ENCODE measurements around the gene PCGF3. TPM values are rescaled to one million over a fixed set of nuclear protein-coding genes. Genes with fewer than 3 reads are reported as not detected.
A peak's percentile ranks its signal among the peaks of the same experiment; 100 is the strongest.

PCGF3 gene
- total and polyA plus RNA-seq, 9 of the 15 experiments (the other 6 are each of a cell fraction or from before 2014, with no cell fraction given), result 2.6 to 46.1 (median 20.3) TPM

- CTCF ChIA-PET (ENCODE audit: low intra/inter-chr PET ratio), result no interaction called here
- POLR2A ChIA-PET, result interaction anchor here (0.6 kb wide), 1 partner anchor 62 kb away, joined by 3 read pairs; no protein-coding TSS in a partner anchor
- Histone ChIP-seq H3K4me1 (replicated peaks in 1 of 2; ENCODE audit: control insufficient read depth in 2 of 2, insufficient read depth in 2 of 2, low read length in 2 of 2) (peaks cover 0 to 27% of the 10 kb centered on the region in 2 experiments; a peak in 3 of 5 replicates), H3K4me3 (no peak overlapping the region), H3K9ac (ENCODE audit: insufficient read depth in 1 of 2, low read depth in 2 of 2, low read length in 2 of 2) (peak overlapping the region in 1 of 2 experiments; percentile 31; a peak in 1 of 4 replicates), H3K27me3 (ENCODE audit: control insufficient read depth in 2 of 2, insufficient read depth in 2 of 2, low read length in 2 of 2) (no peaks in the 10 kb centered on the region), H3K27ac (ENCODE audit: extremely low read depth, low read depth, low read length) (no peak overlapping the region), H3K36me3 (ENCODE audit: control insufficient read depth, insufficient read depth, low read length) (peaks cover 23% of the 10 kb centered on the region; the same call in 2 of the 3 replicates), H2AFZ (ENCODE audit: low read depth, low read length) (no peak overlapping the region), H4K20me1 (replicated peaks; ENCODE audit: control insufficient read depth, insufficient read depth, low read length) (no peaks in the 10 kb centered on the region), H3K79me2 (ENCODE audit: control insufficient read depth, insufficient read depth, low read length) (peaks cover 76% of the 10 kb centered on the region), H3K9me1 (ENCODE audit: control insufficient read depth, insufficient read depth, low read length) (no peaks in the 10 kb centered on the region), H3K9me3 (replicated peaks; ENCODE audit: control insufficient read depth, insufficient read depth, low read depth, low read length) (no peaks in the 10 kb centered on the region), H3K4me2 (ENCODE audit: insufficient read depth, low read length) (no peak overlapping the region)
- in situ Hi-C loops (cut with MboI) (no loop called here), intact Hi-C loops (cut with micrococcal nuclease) (no loop called here)
- BruUV-seq (replicated peaks), result no TSS peak
- TF ChIP-seq ZNF224 (CRISPR knock-in tag; IDR thresholded peaks at IDR 0.05) (no peak), POLR2G (IDR thresholded peaks at IDR 0.05; ENCODE audit: low read depth, low read length) (0 out of 2 replicates have a peak, but pooled peaks have one; percentile 17)
- DNase-seq (ENCODE audit: extremely low read depth in 1 of 4, low spot score in 3 of 4) (no peak), ATAC-seq (no peak), FAIRE-seq (no peak)
- WGBS (ENCODE audit: insufficient coverage, low coverage, missing lambda C conversion rate), result 100% methylated on average over 7 of the region's 18 CpGs
Observed at GRCh38 chr4:714087-714486, 8.5 kb downstream of the PCGF3 start.

- 92% methylated on average over 20 of the region's 34 CpGs for WGBS (ENCODE audit: insufficient coverage, low coverage, missing lambda C conversion rate)
- Histone ChIP-seq H3K27ac (ENCODE audit: extremely low read depth, low read depth, low read length) (no peak overlapping the region), H3K9me1 (ENCODE audit: control insufficient read depth, insufficient read depth, low read length) (no peaks in the 10 kb centered on the region), H3K79me2 (ENCODE audit: control insufficient read depth, insufficient read depth, low read length) (peaks cover 71% of the 10 kb centered on the region), H3K9ac (ENCODE audit: insufficient read depth in 1 of 2, low read depth in 2 of 2, low read length in 2 of 2) (peak overlapping the region in 1 of 2 experiments; percentile 71; a peak in 1 of 4 replicates), H3K4me1 (replicated peaks in 1 of 2; ENCODE audit: control insufficient read depth in 2 of 2, insufficient read depth in 2 of 2, low read length in 2 of 2) (peaks cover 0 to 39% of the 10 kb centered on the region in 2 experiments; a peak in 2 of 5 replicates), H3K4me3 (no peak overlapping the region), H4K20me1 (replicated peaks; ENCODE audit: control insufficient read depth, insufficient read depth, low read length) (no peaks in the 10 kb centered on the region), H2AFZ (ENCODE audit: low read depth, low read length) (no peak overlapping the region), H3K36me3 (ENCODE audit: control insufficient read depth, insufficient read depth, low read length) (peaks cover 20% of the 10 kb centered on the region; the same call in 2 of the 3 replicates), H3K9me3 (replicated peaks; ENCODE audit: control insufficient read depth, insufficient read depth, low read depth, low read length) (peaks cover 1% of the 10 kb centered on the region; the same call in 1 of the 2 replicates), H3K4me2 (ENCODE audit: insufficient read depth, low read length) (no peak overlapping the region), H3K27me3 (ENCODE audit: control insufficient read depth in 2 of 2, insufficient read depth in 2 of 2, low read length in 2 of 2) (no peaks in the 10 kb centered on the region)
- FAIRE-seq, result no peak
- DNase-seq (ENCODE audit: extremely low read depth in 1 of 4, low spot score in 3 of 4), result no peak
- POLR2A ChIA-PET, result interaction anchor here (1.0 kb wide), 1 partner anchor 13 kb away, joined by 4 read pairs; no protein-coding TSS in a partner anchor
- intact Hi-C loops (cut with micrococcal nuclease) (no loop called here), in situ Hi-C loops (cut with MboI) (no loop called here)
- CTCF ChIA-PET (ENCODE audit: low intra/inter-chr PET ratio), result no interaction called here
- BruUV-seq (replicated peaks), result no TSS peak
- no peak for ATAC-seq
- TF ChIP-seq PHF21A (IDR thresholded peaks at IDR 0.05; ENCODE audit: borderline replicate concordance, low read depth) (no peak), C11orf30 (IDR thresholded peaks at IDR 0.05; ENCODE audit: low read depth) (no peak), PPARD (CRISPR knock-in tag; IDR thresholded peaks at IDR 0.05) (no peak), CBX2 (IDR thresholded peaks at IDR 0.05; ENCODE audit: insufficient read depth, low read length, poor library complexity, severe bottlenecking) (no peak), MBD1 (CRISPR knock-in tag; IDR thresholded peaks at IDR 0.05) (no peak), ZKSCAN8 (CRISPR knock-in tag; IDR thresholded peaks at IDR 0.05) (no peak), FOXO4 (CRISPR knock-in tag; IDR thresholded peaks at IDR 0.05) (no peak), CBFA2T3 (IDR thresholded peaks at IDR 0.05) (no peak)
Observed at GRCh38 chr4:717601-718320, 12.1 kb downstream of the PCGF3 start.

Measured in K562 (cell line).